OCI-M1 (cell line): ENCODE measurements around the gene MLLT3.

Source experiments
- DNase-seq: peaks from one replicate; lab custom pipeline; 2025; lab: John Stamatoyannopoulos, UW

MLLT3 gene

GRCh38 chr9:20557890-20558565, 64.3 kb downstream of the MLLT3 start:
- DNase-seq, result no peak

DNA sequence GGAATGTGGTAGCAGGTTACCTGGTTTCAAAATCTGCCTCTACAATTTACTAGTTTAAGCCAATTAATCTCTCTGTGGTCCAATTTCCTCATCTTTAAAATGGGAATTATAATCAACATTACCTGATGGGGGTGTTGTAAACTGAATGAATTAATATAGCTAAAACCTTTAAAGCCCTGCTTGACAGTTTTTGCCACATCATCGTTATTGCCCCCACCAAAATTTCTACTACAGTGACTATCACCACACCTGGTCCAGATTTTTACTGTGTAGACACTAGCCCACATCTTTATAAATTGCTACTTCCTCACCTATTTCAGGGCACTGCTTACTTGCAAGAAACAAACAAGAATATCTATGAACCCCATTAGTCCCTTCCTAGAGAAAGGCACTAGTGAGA, 65.0 kb downstream of the MLLT3 start:
- no peak for DNase-seq

DNA sequence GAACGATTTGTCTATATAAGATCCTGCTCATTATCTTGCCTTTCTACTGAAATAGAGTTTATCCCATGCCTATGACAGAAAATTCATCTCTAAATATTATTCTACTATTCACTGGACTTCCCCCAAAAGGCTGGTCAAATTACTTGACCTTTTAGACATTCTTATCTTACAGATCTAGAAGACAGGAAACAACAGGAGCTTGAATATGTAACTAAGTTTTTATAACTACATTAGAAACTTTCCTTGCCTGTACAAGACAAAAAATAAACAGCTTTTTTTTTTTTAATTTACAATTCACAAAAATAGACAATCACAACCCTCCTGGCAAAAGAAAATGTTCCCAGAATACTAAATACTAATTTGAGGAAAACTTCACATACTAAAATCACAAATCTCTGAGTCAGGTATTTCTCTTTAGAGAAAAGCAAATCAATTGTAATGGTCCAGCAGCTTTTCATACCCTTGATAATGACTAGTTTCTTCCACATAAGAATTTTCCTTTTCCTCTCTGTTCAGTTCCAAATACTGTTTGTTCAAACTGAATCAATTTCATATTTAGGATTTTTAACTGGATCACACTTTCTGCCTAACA, 68.6 kb downstream of the MLLT3 start:
- no peak for DNase-seq

GRCh38 chr9:20552874-20553557, 69.3 kb downstream of the MLLT3 start:
- peak; percentile 6 for DNase-seq

DNA sequence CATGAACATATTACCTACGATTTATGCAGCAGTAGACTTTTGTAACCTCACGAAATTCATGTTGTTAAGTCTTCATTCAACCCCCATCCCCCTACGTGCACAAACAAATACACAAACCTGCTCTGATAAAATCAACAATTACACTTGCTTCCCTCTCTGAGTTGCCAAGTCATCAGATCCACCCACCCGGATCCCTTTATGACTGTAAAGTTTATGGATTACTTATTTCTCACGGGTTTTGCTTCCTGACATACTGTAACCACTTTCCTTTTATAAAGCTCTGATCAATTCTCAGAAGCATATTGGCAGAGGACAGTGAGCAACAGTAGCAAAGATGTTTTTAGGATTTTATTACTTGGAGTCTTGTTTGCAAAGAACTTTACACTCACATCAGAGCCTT, 70.5 kb downstream of the MLLT3 start:
- DNase-seq, result peak; percentile 31

DNA sequence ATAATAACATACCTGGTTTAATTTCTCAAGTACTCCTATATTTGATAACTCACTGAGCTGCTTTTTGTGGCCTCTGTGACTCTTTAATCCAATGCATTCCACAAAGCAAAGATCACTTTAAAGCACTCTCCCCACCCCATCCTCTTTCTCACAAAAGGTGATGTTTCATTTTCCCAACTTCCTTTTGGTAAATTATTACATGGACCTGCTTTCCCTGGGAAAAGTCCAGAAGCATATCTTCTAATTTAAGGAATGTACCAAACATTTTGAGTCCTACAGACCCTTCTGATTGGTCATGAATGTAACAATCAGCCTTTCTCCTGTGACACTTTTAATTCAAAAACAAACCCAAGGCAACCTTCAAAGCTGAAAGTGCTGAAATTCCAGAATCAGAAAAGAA, 71.1 kb downstream of the MLLT3 start:
- DNase-seq, result no peak

DNA sequence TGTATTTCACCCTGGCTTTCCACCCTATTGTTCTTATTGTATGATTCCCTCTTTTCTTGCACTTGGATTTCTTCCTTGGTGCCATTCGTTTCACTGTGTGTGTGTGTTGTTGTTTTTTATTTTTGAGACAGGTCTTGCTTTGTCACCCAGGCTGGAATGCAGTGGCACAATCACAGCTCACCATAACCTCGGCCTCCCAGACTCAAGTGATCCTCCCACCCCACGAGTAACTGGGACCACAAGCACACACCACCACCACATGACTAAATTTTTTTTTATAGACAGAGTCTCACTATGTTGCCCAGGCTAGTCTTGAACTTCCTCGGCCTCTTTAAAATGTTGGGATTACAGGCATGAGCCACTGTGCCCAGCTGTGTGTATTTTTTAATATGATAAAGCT, 72.0 kb downstream of the MLLT3 start:
- DNase-seq, result no peak

- DNase-seq, result no peak
These were observed 73.2 kb downstream of the MLLT3 start for GRCh38 chr9:20549053-20549452.

DNA sequence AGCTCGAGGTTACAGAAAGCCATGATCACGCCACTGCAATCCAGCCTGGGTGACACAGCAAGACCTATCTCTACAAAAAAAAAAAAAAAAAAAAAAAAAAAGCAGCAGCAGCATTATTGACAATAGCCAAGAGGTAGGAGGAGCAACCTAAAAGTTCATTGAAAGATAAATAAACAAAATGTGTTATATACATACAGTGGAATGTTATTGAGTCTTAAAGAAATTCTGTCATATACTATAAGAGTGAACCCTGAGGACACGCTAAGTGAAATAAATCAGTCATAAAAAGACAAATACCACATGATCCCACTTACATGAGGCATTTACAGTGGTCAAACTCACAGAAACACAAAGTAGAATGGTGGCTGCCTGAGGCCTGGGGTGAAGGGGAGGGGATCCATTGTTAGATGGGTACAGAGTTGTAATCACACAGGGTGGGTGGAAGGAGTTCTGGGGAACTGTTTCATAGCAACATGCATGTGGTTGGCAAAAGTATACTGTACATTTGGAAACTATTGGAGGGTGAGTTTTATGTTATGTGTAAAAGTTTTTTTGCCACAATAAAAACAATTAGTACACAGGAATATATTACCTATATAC, 77.2 kb downstream of the MLLT3 start:
- no peak for DNase-seq

- no peak for DNase-seq
These were observed 82.0 kb downstream of the MLLT3 start for GRCh38 chr9:20540169-20540863.

DNA sequence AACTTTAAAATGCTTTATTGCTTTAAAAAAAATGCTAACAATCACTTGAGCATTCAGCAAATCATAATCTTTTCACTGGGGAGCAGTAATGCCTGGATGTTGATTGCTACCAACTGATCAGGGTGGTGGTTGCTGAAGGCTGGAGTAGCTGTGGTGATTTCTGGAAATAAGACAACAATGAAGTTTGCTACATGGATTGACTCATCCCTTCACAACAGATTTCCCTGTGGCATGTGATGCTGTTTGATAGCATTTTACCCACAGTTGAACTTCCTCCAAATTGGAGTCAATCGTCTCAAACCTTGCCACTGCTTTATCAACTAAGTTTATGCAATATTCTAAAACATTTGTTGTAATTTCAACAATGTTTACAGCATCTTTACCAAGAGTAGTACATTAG, 83.3 kb downstream of the MLLT3 start:
- peak; percentile 43 for DNase-seq

DNA sequence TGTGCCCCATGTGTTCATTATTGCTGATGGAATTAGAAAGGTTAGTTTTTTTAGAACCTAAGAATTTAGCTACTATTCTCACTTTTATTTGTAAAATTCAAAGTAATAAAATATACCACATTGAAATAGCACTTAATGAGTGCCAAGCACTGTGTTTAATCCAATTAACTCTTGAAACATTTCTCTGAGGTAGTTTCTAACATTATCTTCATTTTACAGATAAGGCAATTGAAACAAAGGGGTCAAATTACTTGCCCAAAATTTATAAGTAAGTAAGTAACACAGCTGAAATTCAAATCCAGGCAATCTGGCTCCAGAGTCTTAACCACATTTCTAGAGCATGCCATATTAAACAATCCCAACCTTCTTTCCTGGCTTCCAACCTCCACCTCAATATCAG, 84.2 kb downstream of the MLLT3 start:
- DNase-seq, result no peak

DNA sequence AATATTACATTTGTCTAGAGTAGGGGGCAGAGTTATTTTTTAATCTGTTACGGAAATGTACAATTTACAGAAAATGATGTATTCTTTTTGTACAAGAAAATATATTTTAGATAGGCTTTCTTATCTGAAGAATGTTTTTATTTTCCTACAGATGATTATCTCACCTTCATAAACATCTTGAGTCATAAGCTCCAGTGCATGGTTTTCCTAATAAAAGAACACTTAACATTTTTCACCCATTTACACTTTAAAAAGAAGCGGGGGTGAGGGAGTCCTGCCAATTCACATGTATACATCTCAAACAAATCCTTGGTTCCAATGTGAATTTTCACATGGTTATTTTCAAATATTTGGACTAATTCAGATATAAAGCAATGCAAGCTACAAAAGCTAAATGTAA, 85.0 kb downstream of the MLLT3 start:
- no peak for DNase-seq

- no peak for DNase-seq
These were observed 89.7 kb downstream of the MLLT3 start for GRCh38 chr9:20532584-20532983.

- no peak for DNase-seq
These were observed 92.5 kb downstream of the MLLT3 start for GRCh38 chr9:20529837-20530236.

GRCh38 chr9:20528253-20528652, 94.0 kb downstream of the MLLT3 start:
- DNase-seq, result no peak

DNA sequence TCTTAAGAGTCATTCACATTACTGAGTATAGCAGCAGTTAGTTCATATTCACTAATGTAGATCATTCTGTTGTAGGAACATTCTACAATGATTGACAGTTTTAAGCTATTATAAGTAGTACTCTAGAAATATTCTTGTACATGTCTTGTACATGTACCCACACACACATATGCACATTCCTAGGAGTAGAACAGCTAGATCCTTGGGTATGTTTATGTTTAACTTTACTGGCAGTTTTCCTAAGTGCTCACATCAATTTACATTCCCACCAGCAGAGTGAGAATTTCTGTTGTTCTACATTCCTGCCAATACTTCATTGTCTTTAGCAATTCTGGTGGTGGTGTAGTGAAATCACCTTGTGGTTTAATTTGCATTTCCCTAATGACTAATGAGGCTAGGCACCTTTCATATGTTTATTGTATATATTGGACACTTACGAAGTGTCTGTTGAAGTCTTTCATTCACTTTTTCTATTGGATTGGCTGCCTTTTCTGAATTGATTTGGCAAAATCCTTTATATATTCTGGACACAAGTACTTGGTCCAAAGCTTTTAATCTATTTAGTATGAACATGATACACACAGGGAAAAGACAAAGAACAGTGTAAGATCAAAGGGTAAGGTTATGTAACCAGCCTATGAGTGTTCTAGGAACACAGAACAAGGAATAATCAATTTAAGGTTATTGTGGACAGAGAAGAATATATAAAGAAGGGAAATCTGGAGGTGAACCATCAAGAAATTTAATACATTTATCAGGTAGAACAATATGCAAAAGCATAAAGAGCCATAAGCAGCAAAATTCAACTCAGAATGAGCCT, 95.6 kb downstream of the MLLT3 start:
- no peak for DNase-seq

DNA sequence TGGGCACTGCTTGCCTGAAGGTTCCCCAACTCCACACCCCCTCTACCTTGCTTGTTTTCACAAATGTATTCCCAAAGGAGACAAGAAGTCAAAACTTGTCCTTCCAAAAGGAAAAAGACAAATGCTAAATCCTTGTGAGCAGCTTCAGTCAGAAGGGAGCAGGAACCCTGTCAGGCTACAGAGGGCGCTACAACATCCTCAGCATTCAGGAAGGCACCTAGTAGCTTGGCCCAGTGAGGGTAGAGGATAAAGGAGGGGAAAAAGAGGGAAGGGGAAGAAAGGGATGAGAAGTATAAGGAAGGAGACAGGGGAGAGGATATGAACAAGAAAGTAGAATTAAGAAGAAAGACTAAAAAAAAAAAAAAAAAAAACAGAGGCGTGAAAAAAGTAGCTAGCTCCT, 97.5 kb downstream of the MLLT3 start:
- DNase-seq, result peak; percentile 13

GRCh38 chr9:20518737-20519136, 103.6 kb downstream of the MLLT3 start:
- no peak for DNase-seq

- no peak for DNase-seq
These were observed 109.0 kb downstream of the MLLT3 start for GRCh38 chr9:20513126-20513913.

GRCh38 chr9:20512636-20513035, 109.7 kb downstream of the MLLT3 start:
- DNase-seq, result peak; percentile 12
